Upper lobe of left lung (tissue), 6 donors: ENCODE results near the gene UGT1A4. TPM values are rescaled to one million over a fixed set of nuclear protein-coding genes. Genes with fewer than 3 reads are reported as not detected.

Experiments used
- ATAC-seq, 2 donors: fragments of 200-7000 bp; cut with Tn5 transposase; one replicate each; pipeline ENCODE4 v1.9.1; 2022; ENCODE audit warnings: mild to moderate bottlenecking in 2 of 2, moderate library complexity in 2 of 2; ENCODE audit not compliant: low FRiP score in 2 of 2
- DNase-seq, 2 donors: peaks; one replicate each; pipeline ENCODE4 v3.0.0-alpha.2; 2019 to 2020
- H3K27ac ChIP-seq, 4 donors: fragments of 200-600 bp; sonication (generic); one replicate each; pipeline ENCODE4 v1.5.1; 2016 to 2019
- H3K27me3 ChIP-seq, 4 donors: fragments of 200-600 bp; sonication (generic); one replicate each; pipeline ENCODE4 v1.5.1; 2017 to 2019
- H3K36me3 ChIP-seq, 4 donors: fragments of 200-600 bp; sonication (generic); one replicate each; pipeline ENCODE4 v1.5.1; 2016 to 2019
- H3K4me1 ChIP-seq, 4 donors: fragments of 200-600 bp; sonication (generic); one replicate each; pipeline ENCODE4 v1.5.1; 2018 to 2019
- H3K4me3 ChIP-seq, 4 donors: fragments of 200-600 bp; sonication (generic); one replicate each; pipeline ENCODE4 v1.5.1; 2017 to 2019; ENCODE audit warnings: mild to moderate bottlenecking in 2 of 4, moderate library complexity in 1 of 4
- H3K9me3 ChIP-seq, 4 donors: fragments of 200-600 bp; sonication (generic); one replicate each; pipeline ENCODE4 v1.5.1; 2018 to 2019
- EP300 ChIP-seq, 4 donors: sonication (generic); formaldehyde crosslinking; IDR thresholded peaks; one replicate each; pipeline ENCODE4 v1.5.1; 2017; ENCODE audit warnings: antibody characterized with exemption in 4 of 4, control low read depth in 2 of 4
- POLR2A ChIP-seq, 4 donors: fragments of 450-650 bp; IDR thresholded peaks; one replicate each; pipeline ENCODE4 v1.5.1; 2016 to 2017; ENCODE audit warnings: antibody characterized with exemption in 4 of 4, mild to moderate bottlenecking in 2 of 4
- POLR2AphosphoS5 ChIP-seq, 2 donors: sonication (generic); formaldehyde crosslinking; IDR thresholded peaks; one replicate each; pipeline ENCODE4 v1.5.1; 2017; ENCODE audit warnings: antibody characterized with exemption in 2 of 2
- WGBS, 2 donors: methylation state at CpG; one replicate each; pipeline ENCODE4 v1.1.5; 2017 to 2018; 5-methylcytosine and 5-hydroxymethylcytosine counted together
- total RNA-seq, 6 donors: library from RNA; depleted of rRNA in 4 of 6; stranded (reverse); fragments of >200 nt in 4 of 6; gene quantifications; one replicate each; pipeline versions ENCODE4 v1.1.0 to v1.2.1, GENCODE V29; 2016 to 2021
- TF ChIP-seq, protein P1 (sequence below), 6 experiments: fragments of 450-650 bp in 4 of 6; fragments of 200-600 bp in 2 of 6; sonication (generic) in 2 of 6; IDR thresholded peaks; one replicate each; pipeline ENCODE4 v1.5.1; 2016 to 2019; ENCODE audit warnings: antibody characterized with exemption in 6 of 6
- donor health status: DM: no; HTN: no; CAD: no; lungs with moderate emphysema.
- donor health status: DM: no; HTN: yes; CAD: no; lungs with severe emphysema.

UGT1A4 gene
- total RNA-seq, 6 donors from 2014 or later, result 0.14 to 0.69 (median 0.27) TPM; not detected in 2

- Histone ChIP-seq H3K4me3 (no peak overlapping the region), H3K36me3 (no peaks in the 10 kb centered on the region), H3K9me3 (no peaks in the 10 kb centered on the region), H3K4me1 (no peaks in the 10 kb centered on the region), H3K27me3 (no peaks in the 10 kb centered on the region), H3K27ac (no peak overlapping the region)
- ATAC-seq (no peak), DNase-seq (peak in 1 of 2 donors; percentile 51)
- 76 to 77% methylated on average over 16 to 17 of the region's 17 CpGs for WGBS, 2 donors
- no peak for TF ChIP-seq POLR2A (IDR thresholded peaks at IDR 0.05)
- TF ChIP-seq, protein P1, sequence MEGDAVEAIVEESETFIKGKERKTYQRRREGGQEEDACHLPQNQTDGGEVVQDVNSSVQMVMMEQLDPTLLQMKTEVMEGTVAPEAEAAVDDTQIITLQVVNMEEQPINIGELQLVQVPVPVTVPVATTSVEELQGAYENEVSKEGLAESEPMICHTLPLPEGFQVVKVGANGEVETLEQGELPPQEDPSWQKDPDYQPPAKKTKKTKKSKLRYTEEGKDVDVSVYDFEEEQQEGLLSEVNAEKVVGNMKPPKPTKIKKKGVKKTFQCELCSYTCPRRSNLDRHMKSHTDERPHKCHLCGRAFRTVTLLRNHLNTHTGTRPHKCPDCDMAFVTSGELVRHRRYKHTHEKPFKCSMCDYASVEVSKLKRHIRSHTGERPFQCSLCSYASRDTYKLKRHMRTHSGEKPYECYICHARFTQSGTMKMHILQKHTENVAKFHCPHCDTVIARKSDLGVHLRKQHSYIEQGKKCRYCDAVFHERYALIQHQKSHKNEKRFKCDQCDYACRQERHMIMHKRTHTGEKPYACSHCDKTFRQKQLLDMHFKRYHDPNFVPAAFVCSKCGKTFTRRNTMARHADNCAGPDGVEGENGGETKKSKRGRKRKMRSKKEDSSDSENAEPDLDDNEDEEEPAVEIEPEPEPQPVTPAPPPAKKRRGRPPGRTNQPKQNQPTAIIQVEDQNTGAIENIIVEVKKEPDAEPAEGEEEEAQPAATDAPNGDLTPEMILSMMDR (IDR thresholded peaks at IDR 0.05), result no peak
- TF ChIP-seq EP300 (IDR thresholded peaks at IDR 0.05), result no peak
- TF ChIP-seq POLR2AphosphoS5 (IDR thresholded peaks at IDR 0.05), result no peak
Observed at GRCh38 chr2:233794128-233794658, 75.7 kb downstream of the UGT1A4 start.

DNA sequence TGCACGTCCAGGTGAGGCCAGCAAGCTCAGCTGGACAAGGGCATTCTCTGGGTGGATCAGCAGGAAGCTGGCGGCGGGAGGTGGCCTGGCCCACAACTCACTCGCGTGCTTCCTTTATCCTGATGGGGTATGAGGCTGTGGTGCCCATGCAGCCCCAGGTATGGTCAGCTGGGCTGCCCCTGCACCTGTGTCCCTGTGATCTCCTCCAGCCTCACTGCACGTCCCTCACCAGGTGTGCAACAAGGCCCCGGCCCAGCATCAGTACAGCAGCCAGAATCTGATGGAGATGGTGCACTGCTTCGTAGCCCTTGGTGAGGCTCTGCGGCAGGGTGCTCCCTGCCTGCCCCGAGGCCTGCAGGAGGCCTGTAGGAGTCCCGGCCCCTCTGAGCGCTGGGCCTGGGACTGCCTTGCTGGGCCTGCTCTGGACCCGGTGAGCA, 77.2 kb downstream of the UGT1A4 start:
- H3K9me3 ChIP-seq, result no peaks in the 10 kb centered on the region
- no peak overlapping the region for H3K4me3 ChIP-seq
- TF ChIP-seq, protein P1 (IDR thresholded peaks at IDR 0.05), result no peak
- TF ChIP-seq POLR2AphosphoS5 (IDR thresholded peaks at IDR 0.05), result no peak
- TF ChIP-seq EP300 (IDR thresholded peaks at IDR 0.05), result no peak
- TF ChIP-seq POLR2A (IDR thresholded peaks at IDR 0.05), result no peak
- 86 to 95% methylated on average over 10 to 11 of the region's 13 CpGs for WGBS, 2 donors
- H3K27me3 ChIP-seq, result no peaks in the 10 kb centered on the region
- no peaks in the 10 kb centered on the region for H3K4me1 ChIP-seq
- no peak overlapping the region for H3K27ac ChIP-seq
- DNase-seq (no peak), ATAC-seq (no peak)
- no peaks in the 10 kb centered on the region for H3K36me3 ChIP-seq

DNA sequence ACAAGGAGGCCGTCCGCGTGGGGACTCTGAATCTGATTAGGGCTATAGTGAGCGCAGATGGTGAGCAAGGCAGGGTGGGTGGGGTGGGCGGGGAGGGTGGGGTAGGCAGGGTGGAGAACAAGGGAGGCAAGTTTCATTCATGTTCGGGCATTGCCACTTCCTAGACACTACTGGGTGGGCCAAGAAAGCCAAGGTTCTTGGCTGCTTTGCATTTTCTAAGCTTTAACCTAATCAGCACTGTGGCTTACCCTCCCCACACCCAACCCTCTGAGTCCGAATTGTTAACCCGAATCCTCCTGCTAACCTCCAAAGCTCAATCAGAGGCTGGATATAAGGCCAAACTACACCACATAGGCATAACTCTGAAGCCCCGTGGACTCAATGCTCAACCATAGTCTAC, 77.7 kb downstream of the UGT1A4 start:
- DNase-seq, result no peak
- H3K27me3 ChIP-seq, result no peaks in the 10 kb centered on the region
- no peaks in the 10 kb centered on the region for H3K4me1 ChIP-seq
- H3K9me3 ChIP-seq, result no peaks in the 10 kb centered on the region
- TF ChIP-seq POLR2A (IDR thresholded peaks at IDR 0.05) (no peak), EP300 (IDR thresholded peaks at IDR 0.05) (no peak), POLR2AphosphoS5 (IDR thresholded peaks at IDR 0.05) (no peak)
- TF ChIP-seq, protein P1 (IDR thresholded peaks at IDR 0.05), result no peak
- no peaks in the 10 kb centered on the region for H3K36me3 ChIP-seq
- H3K27ac ChIP-seq, result no peak overlapping the region
- no peak overlapping the region for H3K4me3 ChIP-seq
- no peak for ATAC-seq
- WGBS, 2 donors, result 88 to 94% methylated on average over 8 to 9 of the region's 9 CpGs

DNA sequence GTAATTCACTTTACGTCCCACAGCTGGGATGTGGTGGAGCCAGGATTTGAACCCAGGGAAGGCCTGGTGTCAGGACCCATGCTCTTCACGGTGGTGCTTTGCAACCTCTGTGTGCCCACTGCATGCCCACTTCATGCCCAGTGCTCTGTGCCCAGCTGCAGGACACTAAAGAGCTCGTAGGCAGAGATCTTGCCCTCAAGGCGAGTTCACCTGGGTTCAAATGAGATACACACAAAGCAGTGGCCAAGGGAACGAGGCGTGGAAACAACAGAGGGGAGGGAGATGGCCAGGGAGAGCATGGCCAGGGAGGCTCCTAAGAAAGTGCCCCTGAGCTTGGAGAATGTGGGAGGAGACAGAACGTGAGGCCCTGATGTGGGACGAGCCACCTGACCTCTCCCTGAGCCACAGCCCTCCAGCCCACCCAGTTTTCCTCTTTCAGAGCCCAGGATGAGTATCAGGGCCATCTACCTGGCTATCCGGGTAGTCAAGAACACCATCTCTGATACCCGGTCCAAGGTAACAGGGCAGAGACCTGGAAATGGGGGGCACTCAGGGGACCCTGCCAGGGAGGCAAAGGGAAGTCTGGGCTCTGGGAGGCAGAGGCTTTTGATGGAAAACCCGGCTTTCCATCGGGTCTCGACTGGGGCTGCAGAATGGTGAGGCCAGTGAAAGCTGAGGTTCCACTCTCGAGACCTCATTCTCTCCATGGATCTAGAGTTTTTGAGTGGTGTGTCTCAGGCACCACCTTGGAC, 80.0 kb downstream of the UGT1A4 start:
- no peak for TF ChIP-seq POLR2A (IDR thresholded peaks at IDR 0.05)
- no peak for TF ChIP-seq EP300 (IDR thresholded peaks at IDR 0.05)
- no peak for TF ChIP-seq POLR2AphosphoS5 (IDR thresholded peaks at IDR 0.05)
- TF ChIP-seq, protein P1 (IDR thresholded peaks at IDR 0.05), result no peak
- H3K27me3 ChIP-seq, result no peaks in the 10 kb centered on the region
- H3K27ac ChIP-seq, result no peak overlapping the region
- no peaks in the 10 kb centered on the region for H3K9me3 ChIP-seq
- no peak for ATAC-seq
- DNase-seq, result no peak
- WGBS, 2 donors, result 80 to 84% methylated on average over 12 to 14 of the region's 14 CpGs
- no peaks in the 10 kb centered on the region for H3K36me3 ChIP-seq
- H3K4me3 ChIP-seq, result no peak overlapping the region
- no peaks in the 10 kb centered on the region for H3K4me1 ChIP-seq
